D721Med (cell line): ENCODE measurements around the gene CCDC85C.
A peak's percentile ranks its signal among the peaks of the same experiment; 100 is the strongest.

ENCODE experiments used
- DNase-seq: peaks from one replicate; pipeline ENCODE4 v3.0.0; 2011; ENCODE audit warnings: low spot score; ENCODE audit not compliant: insufficient read length
- FAIRE-seq: peaks from 2 replicates; lab custom pipeline; 2011; peaks lifted over from hg19 to GRCh38; lab: Jason Lieb, UNC
- TF ChIP-seq, protein P1 (sequence below): IDR thresholded peaks from 2 replicates; pipeline ENCODE4 v1.5.1; 2012; ENCODE audit warnings: mild to moderate bottlenecking, control low read depth; ENCODE audit not compliant: insufficient read depth; ENCODE audit errors: missing control alignments

The CCDC85C gene

DNA sequence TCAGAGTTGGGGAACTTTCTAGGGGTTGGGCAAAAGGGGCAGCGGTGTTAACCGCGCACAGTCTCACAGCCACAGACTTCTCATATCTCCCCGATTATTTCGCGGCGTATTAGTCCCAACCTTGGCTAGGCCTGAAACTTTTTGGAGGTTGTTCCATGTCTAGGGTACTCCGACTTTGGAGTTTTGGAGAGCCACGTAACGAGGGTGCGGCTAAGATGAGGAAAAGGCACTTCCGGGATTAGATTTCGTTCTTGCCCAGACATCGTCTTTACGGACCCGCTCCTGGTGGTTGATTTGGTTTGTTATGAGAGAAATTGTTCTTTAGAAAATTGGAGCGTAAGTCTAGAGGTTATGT, 122.3 kb downstream of the CCDC85C start:
- TF ChIP-seq, protein P1, sequence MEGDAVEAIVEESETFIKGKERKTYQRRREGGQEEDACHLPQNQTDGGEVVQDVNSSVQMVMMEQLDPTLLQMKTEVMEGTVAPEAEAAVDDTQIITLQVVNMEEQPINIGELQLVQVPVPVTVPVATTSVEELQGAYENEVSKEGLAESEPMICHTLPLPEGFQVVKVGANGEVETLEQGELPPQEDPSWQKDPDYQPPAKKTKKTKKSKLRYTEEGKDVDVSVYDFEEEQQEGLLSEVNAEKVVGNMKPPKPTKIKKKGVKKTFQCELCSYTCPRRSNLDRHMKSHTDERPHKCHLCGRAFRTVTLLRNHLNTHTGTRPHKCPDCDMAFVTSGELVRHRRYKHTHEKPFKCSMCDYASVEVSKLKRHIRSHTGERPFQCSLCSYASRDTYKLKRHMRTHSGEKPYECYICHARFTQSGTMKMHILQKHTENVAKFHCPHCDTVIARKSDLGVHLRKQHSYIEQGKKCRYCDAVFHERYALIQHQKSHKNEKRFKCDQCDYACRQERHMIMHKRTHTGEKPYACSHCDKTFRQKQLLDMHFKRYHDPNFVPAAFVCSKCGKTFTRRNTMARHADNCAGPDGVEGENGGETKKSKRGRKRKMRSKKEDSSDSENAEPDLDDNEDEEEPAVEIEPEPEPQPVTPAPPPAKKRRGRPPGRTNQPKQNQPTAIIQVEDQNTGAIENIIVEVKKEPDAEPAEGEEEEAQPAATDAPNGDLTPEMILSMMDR, result no peak
- FAIRE-seq (no peak), DNase-seq (no peak)

DNA sequence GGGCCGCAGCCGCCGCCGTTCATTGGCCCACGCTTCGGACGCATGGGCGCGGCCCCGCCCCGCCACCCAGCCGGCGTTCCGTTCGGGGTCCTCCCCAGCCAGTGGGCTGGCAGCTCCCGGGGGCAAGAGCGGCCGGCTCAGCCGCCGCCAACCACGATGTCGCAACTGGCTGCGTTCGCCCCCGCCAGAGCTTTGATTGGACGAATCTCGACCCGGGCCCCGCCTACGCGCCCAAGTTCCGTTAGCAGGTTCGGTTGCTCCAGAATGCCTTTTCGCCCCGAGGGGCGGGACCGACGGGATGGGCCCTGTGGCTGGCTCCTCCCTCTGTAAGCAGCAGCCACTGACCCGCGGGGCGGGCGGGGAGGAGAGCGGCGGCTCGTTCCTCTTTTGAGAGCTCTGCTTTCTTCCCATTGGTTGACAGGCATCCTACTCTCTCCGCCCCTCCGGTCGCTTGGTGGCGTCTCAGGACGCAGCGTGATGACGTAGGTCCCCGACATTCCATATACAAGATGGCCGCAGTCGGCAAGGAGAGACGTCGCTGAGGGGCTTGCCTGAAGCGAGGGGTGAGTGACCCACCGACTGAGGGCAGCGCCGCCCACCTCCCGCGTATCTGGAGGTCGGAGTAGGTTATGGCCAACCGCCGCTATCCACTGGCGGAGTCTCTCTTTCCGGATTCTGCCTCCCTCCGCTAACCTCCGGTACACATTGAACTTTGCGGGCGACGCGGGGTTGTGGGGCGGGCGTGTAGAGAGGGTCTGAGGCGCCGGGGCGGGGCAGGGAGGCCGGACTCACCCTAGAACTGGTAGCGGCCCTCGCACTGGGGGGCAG, 122.9 kb downstream of the CCDC85C start, which contains the start of gene CCNK:
CCNK (plus strand) TSS at position 493 of the 828 bp plus-strand sequence. CDS start 11,269 bp downstream, outside the sequence.
- DNase-seq, result peak; percentile 91
- no peak for FAIRE-seq
- TF ChIP-seq, protein P1, result no peak

DNA sequence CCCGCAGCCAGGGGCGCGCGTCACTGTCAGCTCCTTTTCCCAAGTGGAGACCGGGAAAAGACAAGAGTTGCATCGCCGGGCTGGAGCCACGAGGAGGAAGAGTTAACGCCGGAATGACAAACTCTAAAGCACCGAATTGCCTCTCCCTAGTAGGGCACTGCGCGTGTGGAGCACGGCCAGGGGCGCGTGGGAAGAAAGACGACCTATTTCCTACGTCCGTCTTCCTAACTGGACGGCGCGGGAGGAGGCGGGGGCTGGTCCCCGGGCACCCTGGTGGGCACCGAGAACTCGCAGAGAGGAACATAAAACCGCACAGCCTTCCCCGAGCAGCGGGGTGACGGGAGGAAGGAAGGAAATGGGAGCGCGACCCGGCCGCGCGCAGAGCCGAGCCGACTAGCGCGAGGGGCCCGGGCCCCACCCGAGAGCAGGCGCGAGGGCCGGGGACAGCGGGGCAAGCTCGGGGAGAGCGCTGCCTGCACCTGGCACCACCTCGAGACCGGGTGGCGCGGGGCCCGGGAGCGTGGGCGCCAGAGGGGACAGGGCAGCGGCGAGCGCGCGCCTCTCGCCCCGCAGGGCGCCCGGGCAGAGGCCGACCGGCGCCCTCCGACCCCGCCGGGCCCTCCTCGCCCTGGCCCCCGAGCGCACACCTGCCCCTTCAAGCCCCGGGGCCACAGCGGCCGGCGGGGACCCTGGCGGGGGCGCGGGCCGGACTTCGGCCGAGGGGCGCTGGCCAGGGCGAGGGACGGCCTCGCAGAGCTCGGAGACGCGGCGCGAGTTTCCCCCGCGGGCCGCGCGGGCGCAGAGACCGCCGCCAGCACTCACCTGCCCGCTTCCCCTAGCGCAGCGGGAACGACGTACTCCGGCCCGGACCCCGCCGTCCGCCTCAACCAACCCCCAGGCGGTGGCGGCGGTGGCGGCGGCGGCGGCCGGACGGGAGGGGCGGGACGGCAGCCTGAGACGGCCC, 123.8 kb downstream of the CCDC85C start, which contains the start of gene SETD3:
SETD3 (minus strand) TSS at position 954 of the 964 bp plus-strand sequence. CDS start 15,054 bp downstream, outside the sequence.
- FAIRE-seq, result no peak
- TF ChIP-seq, protein P1, result no peak
- DNase-seq, result no peak

DNA sequence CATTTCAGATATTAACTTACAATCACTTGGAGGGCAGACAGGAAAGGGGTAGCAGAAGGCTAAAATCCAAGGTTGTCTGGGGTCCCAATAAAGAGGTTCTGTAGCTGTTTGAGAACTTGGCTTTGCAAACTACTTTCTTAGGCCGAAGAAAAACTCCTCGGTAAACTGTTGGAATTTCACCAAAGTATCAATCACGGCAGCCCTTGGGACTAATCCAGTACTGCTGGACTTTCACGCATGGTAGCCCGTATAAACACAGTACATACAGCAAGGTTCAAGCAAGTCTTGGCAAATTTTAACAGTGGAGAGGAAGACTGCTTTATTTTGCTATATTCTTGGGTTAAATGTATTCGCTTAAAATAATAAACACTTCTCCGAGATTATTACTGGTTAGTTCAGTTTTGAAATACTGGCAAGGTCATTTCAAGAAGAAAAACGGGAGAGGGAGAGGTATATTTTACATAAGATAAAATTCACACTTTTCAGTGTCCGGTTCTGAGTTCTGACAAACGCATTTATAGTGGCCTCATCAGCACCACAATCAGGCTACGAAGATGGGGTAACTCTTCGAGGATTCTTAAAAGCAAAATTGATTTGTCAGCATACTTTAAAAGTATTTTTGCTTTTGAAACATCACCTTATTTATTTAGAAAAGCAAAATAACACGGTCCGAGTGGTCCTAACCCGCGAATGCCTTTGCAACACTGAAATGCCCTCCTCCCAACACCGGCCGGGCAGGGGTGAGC, 124.7 kb downstream of the CCDC85C start:
- no peak for FAIRE-seq
- no peak for DNase-seq
- TF ChIP-seq, protein P1, result no peak

DNA sequence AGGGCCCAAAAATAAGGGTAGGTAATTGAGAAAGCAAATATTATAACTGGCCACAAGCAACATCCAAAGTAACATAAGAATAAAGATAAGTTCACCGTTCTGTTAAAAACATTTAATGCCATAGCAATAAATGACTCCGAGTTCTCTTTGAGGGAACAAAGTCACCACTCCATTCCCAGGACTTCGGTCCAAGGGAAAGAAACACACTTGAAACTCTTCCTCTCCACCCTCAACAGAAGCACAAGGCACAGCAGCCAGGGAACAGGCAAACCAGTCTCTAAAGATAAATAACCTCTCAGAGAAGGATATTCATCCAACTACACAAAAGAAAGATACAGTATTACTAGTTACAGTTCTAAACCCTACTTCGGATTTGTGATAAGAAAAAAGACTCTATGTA, 125.9 kb downstream of the CCDC85C start:
- no peak for FAIRE-seq
- no peak for DNase-seq
- TF ChIP-seq, protein P1, result no peak

DNA sequence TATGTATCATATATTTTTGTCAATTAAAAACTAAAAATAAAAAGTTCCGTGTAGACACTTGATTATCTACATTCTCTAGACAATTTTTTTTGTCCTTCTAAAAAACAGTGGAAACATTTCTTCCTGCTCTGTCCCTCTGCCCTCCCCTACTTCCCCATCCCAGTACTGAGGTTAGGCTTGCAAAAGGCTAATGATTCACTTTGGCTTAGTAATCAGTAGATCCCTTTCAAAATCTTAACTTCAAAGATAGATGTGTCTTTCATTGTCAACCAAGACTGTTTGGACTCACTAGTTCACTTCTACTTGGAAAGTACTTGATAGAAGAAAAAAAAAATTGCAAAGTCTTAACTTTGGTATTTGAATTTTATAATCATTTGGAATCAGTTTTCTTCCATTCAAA, 127.1 kb downstream of the CCDC85C start:
- FAIRE-seq, result no peak
- DNase-seq, result no peak
- TF ChIP-seq, protein P1, result no peak
